ENCODE data around the gene CATSPER1. TPM values are rescaled to one million over a fixed set of nuclear protein-coding genes. Genes with fewer than 3 reads are reported as not detected.
A peak's percentile ranks its signal among the peaks of the same experiment; 100 is the strongest.

Gene CATSPER1
- total RNA-seq, 1 donor from 2014 or later, result not detected

DNA sequence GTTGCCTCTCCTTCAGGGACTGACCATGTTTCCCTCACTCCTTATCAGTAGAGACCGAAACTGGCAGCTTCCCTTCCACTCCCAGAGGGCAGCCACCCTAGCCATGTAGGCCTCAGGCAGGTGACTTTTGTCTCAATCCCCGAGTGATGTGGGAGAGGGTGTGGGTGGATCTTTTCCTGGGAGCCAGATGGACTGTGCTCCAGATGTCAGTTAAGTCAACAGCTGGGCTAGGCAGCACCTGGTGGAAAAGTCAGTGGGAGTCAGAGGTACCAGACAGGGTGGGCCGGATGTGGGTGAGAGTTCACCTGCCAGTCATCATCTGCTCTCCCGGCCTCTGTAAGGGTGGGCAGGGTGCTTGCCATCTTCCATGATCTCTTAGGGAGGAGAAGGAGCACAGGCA lies 22.1 kb downstream of the CATSPER1 start:
- H3K36me3 Mint-ChIP-seq (ENCODE audit: low read depth), result peaks cover 9% of the 10 kb centered on the region
- H3K27ac Mint-ChIP-seq (ENCODE audit: unreplicated experiment), result no peak overlapping the region
- H3K9me3 Mint-ChIP-seq, result no peaks in the 10 kb centered on the region
- TF ChIP-seq, protein P1, sequence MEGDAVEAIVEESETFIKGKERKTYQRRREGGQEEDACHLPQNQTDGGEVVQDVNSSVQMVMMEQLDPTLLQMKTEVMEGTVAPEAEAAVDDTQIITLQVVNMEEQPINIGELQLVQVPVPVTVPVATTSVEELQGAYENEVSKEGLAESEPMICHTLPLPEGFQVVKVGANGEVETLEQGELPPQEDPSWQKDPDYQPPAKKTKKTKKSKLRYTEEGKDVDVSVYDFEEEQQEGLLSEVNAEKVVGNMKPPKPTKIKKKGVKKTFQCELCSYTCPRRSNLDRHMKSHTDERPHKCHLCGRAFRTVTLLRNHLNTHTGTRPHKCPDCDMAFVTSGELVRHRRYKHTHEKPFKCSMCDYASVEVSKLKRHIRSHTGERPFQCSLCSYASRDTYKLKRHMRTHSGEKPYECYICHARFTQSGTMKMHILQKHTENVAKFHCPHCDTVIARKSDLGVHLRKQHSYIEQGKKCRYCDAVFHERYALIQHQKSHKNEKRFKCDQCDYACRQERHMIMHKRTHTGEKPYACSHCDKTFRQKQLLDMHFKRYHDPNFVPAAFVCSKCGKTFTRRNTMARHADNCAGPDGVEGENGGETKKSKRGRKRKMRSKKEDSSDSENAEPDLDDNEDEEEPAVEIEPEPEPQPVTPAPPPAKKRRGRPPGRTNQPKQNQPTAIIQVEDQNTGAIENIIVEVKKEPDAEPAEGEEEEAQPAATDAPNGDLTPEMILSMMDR (conservative IDR thresholded peaks at IDR 0.05), result no peak
- no peaks in the 10 kb centered on the region for H3K27me3 Mint-ChIP-seq (ENCODE audit: low read depth)
- H3K4me3 Mint-ChIP-seq, result peak overlapping the region; percentile 89
- no peak for DNase-seq (ENCODE audit: low read depth, low spot score)
- peaks cover 25% of the 10 kb centered on the region for H3K4me1 Mint-ChIP-seq

DNA sequence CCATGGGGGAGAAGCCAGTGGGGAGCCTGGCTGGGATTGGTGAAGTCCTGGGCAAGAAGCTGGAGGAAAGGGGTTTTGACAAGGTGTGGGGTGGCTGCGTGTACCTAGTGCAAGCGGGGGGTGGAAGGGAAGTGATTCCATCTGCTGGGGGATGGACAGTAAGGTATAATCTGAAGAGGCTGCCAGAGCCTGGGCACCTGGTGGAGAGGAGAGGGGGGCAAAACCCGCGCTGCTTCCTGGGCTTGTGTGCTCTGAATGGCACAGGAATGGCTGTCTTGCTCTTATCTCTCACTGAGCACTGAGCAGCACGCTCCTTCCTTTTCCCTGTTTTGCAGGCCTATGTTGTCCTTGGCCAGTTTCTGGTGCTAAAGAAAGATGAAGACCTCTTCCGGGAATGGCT lies 23.0 kb downstream of the CATSPER1 start:
- H3K4me1 Mint-ChIP-seq, result peaks cover 25% of the 10 kb centered on the region
- H3K9me3 Mint-ChIP-seq, result no peaks in the 10 kb centered on the region
- DNase-seq (ENCODE audit: low read depth, low spot score), result no peak
- TF ChIP-seq, protein P1 (conservative IDR thresholded peaks at IDR 0.05), result no peak
- no peaks in the 10 kb centered on the region for H3K27me3 Mint-ChIP-seq (ENCODE audit: low read depth)
- peaks cover 9% of the 10 kb centered on the region for H3K36me3 Mint-ChIP-seq (ENCODE audit: low read depth)
- peak overlapping the region; percentile 83 for H3K27ac Mint-ChIP-seq (ENCODE audit: unreplicated experiment)
- H3K4me3 Mint-ChIP-seq, result peak overlapping the region; percentile 89

GRCh38 chr11:66002648-66003225 lies 23.5 kb downstream of the CATSPER1 start:
- no peak for DNase-seq (ENCODE audit: low read depth, low spot score)
- H3K4me3 Mint-ChIP-seq, result peak overlapping the region; percentile 100
- H3K9me3 Mint-ChIP-seq, result no peaks in the 10 kb centered on the region
- H3K4me1 Mint-ChIP-seq, result peaks cover 25% of the 10 kb centered on the region
- peaks cover 10% of the 10 kb centered on the region for H3K36me3 Mint-ChIP-seq (ENCODE audit: low read depth)
- TF ChIP-seq, protein P1 (conservative IDR thresholded peaks at IDR 0.05), result no peak
- no peak overlapping the region for H3K27ac Mint-ChIP-seq (ENCODE audit: unreplicated experiment)
- no peaks in the 10 kb centered on the region for H3K27me3 Mint-ChIP-seq (ENCODE audit: low read depth)

GRCh38 chr11:66001942-66002647 lies 24.2 kb downstream of the CATSPER1 start, which contains the start of the genes BANF1 and EIF1AD:
TSS of gene BANF1 (plus strand) at chr11:66002503. CDS start at chr11:66003251, 748 bp downstream.
TSS of gene EIF1AD (minus strand) at chr11:66002157. CDS start at chr11:66000389, 1,768 bp downstream.
- H3K4me1 Mint-ChIP-seq, result peaks cover 25% of the 10 kb centered on the region

GRCh38 chr11:65997286-65997685 lies 29.0 kb downstream of the CATSPER1 start:
- no peaks in the 10 kb centered on the region for H3K9me3 Mint-ChIP-seq
- H3K27me3 Mint-ChIP-seq (ENCODE audit: low read depth), result no peaks in the 10 kb centered on the region
- TF ChIP-seq, protein P1 (conservative IDR thresholded peaks at IDR 0.05), result no peak
- no peak for DNase-seq (ENCODE audit: low read depth, low spot score)
- H3K36me3 Mint-ChIP-seq (ENCODE audit: low read depth), result peaks cover 13% of the 10 kb centered on the region
- peaks cover 13% of the 10 kb centered on the region for H3K4me1 Mint-ChIP-seq
- H3K27ac Mint-ChIP-seq (ENCODE audit: unreplicated experiment), result no peak overlapping the region
- H3K4me3 Mint-ChIP-seq, result peak overlapping the region; percentile 81

More at GRCh38 chr11:66001942-66002647, 24.2 kb downstream of the CATSPER1 start, which contains the start of the genes BANF1 and EIF1AD:
- Mint-ChIP-seq H3K27ac (ENCODE audit: unreplicated experiment) (peak within 1 kb of the TSS; percentile 100), H3K27me3 (ENCODE audit: low read depth) (no peaks in the 10 kb centered on the region), H3K4me3 (peak within 1 kb of the TSS; percentile 100), H3K36me3 (ENCODE audit: low read depth) (peaks cover 14% of the 10 kb centered on the region), H3K9me3 (no peaks in the 10 kb centered on the region)
- TF ChIP-seq, protein P1 (conservative IDR thresholded peaks at IDR 0.05), result no peak
- DNase-seq (ENCODE audit: low read depth, low spot score), result peak; percentile 92
